Glomerular endothelial cell (primary cell): ENCODE measurements around the gene S100A10. TPM values are rescaled to one million over a fixed set of nuclear protein-coding genes. Genes with fewer than 3 reads are reported as not detected.
A peak's percentile ranks its signal among the peaks of the same experiment; 100 is the strongest.

Experiments used
- DNase-seq: peaks from one replicate; pipeline ENCODE4 v3.0.0-alpha.2; 2011; ENCODE audit warnings: low read depth, low spot score; ENCODE audit errors: extremely low read depth
- total RNA-seq: library from RNA; depleted of rRNA; stranded (reverse); fragments of >200 nt; gene quantifications from 2 replicates; pipeline ENCODE4 v1.2.3, GENCODE V29; 2015

Gene S100A10
- total RNA-seq, 1 donor from 2014 or later: 376 TPM

DNA sequence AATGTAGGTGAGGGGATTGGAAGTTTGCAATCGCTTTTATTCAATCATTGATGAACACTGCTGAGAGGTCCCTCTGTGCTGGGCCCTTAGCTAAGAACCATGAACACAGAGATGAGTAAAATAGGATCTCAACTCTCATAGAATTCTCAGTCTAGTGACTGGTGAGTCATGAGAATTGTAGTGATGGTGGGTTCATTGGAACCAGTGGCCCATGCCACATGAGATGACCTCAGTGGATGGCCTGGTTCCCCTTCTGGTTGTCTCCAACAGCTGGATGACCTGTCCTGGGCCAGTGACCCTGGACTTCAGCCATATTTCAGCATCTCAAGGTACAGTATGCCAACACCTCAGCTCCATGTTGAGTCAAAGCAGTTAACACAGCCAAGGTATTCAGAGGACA, 21.3 kb upstream of the S100A10 start:
- DNase-seq: no peak

- DNase-seq: no peak
Measured at GRCh38 chr1:152013664-152014237, 20.1 kb upstream of the S100A10 start.

DNA sequence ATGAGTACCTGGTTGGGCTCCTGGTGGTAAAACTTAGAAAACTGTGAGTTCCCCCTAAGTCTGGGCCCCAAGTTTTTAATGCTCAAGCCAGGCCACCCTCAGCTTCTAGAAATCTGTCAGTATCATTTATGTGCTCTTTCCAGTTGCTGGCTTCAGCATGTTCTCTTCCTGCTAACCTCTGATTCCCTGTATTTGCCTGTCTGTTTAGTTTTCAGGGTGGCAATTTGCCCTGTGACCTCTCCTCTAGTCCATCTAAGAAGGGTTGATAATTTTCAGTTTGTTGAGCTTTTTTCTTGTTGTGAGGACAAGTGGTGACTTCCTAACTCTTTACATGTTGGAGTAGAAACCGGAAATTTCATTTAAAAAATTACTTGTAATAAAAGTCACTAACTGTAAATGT, 16.0 kb upstream of the S100A10 start:
- no peak for DNase-seq

DNA sequence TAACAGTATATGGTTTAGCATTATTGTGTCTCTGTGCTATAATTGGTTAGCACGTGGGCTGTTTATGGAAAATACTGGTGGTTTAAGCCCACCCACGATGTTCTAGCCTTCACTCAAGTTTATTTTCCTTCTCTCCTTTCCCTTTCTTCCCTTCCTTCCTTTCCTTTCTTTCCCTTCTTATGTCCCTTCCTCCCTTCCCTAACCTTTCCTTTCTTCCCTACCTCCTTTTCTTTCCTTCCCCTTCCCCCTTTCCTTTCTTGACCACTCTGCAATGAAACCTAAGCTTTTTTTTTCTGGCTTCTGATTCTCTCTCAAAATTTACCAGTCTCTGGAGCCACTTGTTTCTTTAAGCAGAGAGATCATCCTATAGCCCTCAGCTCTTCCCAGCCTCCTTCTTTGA, 13.4 kb upstream of the S100A10 start:
- DNase-seq: no peak

DNA sequence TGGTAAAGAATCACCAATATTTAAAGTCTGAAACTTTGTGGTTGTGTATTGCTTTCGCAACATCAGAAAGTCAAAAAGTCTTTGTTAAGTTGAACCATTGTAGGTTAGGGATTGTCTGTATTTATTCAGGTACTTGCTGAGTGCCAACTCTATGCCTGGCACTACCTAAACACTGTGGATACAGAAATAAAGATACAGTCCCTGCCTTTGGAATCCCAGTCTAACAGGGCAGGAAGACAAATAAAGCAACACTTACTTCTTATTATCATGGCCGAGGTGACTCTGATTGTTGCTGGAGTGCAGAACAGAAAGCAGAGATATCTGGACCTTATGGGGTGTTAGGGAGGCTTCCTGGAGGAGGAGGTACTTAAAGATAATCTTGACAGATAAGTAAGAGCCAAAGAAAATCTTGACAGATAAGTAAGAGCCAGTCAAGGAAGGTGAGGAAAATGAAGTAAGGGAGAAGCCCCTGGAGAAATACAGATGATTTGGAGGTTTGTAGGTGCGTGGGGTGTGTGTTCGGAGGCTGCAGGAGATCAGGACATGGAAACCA, 11.8 kb upstream of the S100A10 start:
- no peak for DNase-seq

- DNase-seq: no peak
Measured at GRCh38 chr1:152003846-152004442, 10.3 kb upstream of the S100A10 start.

DNA sequence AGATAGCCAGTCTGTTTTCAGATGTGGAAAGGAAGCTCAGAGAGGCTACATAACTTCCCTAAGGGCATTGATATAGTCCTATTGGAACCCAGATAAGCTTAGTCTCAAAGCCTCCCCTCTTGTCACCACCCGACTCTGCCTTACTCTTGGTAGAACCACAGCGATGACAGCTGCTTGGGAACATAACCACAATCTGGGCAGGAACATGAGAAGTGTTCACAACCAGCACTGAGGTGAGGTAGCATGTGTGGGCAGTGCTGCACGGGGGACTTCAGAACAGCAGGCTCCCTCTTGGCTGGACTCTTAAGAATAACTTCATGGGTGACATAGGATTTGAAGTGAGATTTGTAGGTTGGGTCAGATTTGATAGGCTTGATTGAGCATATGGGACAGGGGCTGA, 9.3 kb upstream of the S100A10 start:
- DNase-seq: no peak

- DNase-seq: peak; percentile 77
Measured at GRCh38 chr1:152001631-152002584, 8.2 kb upstream of the S100A10 start.

- DNase-seq: no peak
Measured at GRCh38 chr1:152000964-152001630, 7.4 kb upstream of the S100A10 start.

DNA sequence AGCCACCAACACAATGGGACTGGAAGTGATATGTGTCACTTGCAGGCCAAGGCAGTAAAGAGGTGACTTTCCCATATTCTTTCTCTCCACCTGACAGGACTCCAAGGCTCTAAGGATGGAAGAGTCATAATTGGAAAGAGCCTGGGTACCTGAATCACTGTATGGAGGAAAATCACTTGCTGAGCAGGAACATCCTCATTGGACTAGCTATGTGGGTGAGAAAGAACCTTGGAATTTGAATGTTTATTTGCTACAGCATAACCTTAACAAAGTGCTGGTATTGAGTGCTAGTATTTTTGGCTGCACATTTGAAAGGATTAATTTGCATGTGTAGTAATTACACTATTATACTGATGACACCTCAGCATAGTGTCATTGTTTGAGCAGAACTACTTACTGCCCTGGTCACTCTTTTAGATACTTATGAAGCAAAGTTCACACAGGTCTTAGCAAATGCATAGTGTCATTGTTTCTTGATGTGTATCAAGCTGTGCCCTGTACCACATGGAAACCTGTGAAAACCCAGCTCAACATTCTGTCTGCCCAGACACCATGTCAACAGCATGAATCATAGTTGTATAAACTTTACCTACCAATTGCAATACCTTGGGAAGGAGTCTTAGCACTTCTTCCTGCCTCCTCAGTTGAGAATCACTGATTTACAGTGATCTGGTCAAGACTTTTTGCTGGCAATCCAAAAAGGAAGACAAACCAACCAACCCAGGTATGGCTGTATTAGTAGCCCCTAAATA, 5.1 kb upstream of the S100A10 start:
- no peak for DNase-seq

- no peak for DNase-seq
Measured at GRCh38 chr1:151997284-151997570, 3.6 kb upstream of the S100A10 start.

GRCh38 chr1:151995774-151996173, 2.1 kb upstream of the S100A10 start:
- no peak for DNase-seq

DNA sequence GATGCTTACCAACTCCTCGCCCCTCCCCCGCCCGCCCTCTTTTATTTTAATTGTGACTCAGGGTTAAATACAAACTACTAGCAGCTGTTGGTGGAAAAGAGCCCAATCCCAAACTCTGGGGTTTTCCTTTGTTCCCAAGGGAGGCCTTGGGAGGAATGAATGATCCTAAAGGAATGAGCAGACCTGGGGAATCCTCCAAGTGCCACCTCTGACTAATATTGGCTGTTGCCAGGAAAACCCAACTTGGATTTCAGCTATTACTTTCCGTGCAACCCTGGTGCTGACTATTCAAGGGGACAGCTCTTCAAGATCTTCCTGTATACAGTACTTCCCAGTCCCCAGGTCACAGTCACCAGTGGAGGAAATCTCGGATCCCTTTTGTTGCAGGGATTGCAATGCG, 1.3 kb upstream of the S100A10 start:
- no peak for DNase-seq

DNA sequence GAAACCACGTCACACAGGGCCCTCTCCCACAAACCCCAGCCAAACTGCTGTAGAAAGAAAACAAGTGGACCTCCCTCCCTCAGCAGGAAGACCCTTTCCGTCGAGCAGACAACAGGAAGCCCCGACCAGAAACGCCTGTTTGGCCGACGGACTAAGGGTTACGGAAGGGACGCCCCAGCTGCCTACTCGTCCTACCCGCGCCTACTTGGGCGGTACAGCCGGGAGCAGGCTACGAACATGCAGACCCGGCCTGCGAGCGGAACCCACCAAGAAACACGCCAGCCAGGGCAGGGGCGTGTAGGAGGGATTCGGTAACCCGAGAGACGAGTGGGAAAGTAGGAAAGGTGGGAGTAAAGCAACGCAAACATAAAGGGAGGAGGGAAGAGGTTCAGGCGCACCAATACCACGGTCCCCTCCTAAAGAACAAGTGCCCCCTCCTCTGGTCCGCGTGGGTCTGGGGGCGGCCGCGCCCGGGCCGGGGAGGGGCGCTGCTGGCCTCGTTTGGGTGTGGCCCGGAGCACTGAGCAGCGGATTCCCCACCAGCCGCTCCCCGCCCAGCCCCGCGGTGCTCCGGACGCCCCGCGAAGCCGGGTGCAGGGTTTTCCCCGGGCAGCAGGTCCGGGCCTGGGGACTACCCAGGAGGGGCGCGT, 450 bp downstream of the S100A10 start:
- no peak for DNase-seq

DNA sequence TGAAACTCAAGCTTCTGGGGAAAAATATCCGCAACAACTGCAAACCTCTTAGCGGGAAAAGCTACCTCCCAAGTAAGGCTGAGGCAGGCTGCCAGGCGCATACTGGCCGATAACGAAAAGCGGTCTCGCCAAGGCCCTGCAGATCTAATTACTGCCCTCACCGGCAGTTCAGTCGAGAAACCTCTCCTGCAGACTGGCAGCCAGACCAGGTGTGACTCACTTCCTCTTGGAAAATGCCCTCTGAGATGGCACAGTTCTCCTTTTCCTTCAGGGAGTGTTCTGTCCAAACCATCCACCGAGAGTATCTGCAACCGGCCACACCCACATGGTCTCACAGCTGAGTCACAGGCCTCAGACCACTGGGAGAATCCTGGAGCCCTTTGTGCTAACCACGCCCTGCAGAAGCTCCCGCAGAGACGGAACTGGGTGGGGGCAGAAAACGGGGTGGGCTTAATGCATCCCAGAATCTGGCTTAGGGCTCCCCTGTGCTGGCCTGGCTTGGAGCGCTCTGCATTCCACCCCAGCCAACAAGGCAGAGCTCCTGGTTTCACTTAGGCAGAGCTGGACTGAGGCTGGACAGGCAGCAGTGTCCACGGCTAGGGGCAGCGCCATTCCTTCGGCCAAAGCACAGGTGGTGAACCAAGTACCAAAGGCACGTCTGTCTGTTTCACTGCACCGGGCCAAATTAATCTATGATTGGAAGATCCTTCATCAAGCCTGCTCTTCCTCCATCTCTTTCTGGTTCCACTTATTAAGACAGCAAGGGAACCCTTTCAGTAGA, 1.2 kb downstream of the S100A10 start:
- DNase-seq: no peak

DNA sequence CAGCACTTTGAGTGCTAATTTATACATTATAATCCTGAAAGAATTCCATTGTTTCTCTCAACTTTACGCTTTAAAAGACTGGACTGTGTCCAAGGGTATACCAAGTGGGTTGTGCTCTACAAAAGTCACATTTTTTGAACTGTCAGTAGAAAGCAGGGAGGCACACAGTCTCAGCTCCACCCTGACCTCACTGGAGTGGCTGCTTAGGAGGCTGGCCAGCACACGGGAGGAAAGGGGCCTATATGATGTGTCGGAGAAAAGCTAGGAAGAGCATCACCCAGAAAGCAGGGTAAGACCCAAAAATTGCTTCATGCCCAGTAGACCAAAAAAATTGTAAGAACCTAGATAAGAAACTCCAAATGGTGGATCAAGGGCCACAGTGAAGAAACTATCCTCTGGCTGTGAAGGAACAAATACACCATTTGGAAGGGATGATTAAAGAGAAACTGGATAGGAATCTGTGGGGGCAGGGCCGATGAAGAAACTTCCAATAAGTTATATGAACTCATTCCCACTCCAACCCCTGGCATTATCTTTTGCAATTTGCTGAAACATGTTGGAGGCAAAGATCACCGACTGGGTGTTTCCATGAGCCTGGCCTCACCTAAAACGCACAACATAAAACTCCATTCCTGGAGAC, 1.9 kb downstream of the S100A10 start:
- no peak for DNase-seq

GRCh38 chr1:151990856-151991198, 2.8 kb downstream of the S100A10 start:
- no peak for DNase-seq

GRCh38 chr1:151990058-151990855, 3.4 kb downstream of the S100A10 start:
- no peak for DNase-seq
